A673 (cell line): ENCODE data around the gene CACNA1G. TPM values are rescaled to one million over a fixed set of nuclear protein-coding genes. Genes with fewer than 3 reads are reported as not detected.

Experiments used
- BruUV-seq: library from RNA; stranded (reverse); fragments of 400-500 nt; replicated peaks from 2 replicates; lab custom pipeline; 2021; lab: Mats Ljungman, UMichigan
- CTCF ChIA-PET: fragments of 300-600 bp; sonication (Branson Sonifier 250); formaldehyde crosslinking; loops from one replicate; lab custom pipeline; 2022; ENCODE audit warnings: antibody characterized with exemption; lab: Charles Lee
- POLR2A ChIA-PET: fragments of 300-600 bp; sonication (Branson Sonifier 250); formaldehyde crosslinking; loops from one replicate; lab custom pipeline; 2022; ENCODE audit warnings: antibody characterized with exemption; ENCODE audit not compliant: low non-redundant PET; lab: Charles Lee
- DNase-seq: peaks from one replicate; pipeline ENCODE4 v3.0.0-alpha.2; 2015; ENCODE audit warnings: low spot score
- H3K27ac ChIP-seq: fragments of 200-600 bp; sonication (generic); 2 replicates; pipeline ENCODE4 v1.5.1; 2016; ENCODE audit warnings: mixed run types, low read depth, mild to moderate bottlenecking, mixed read lengths, antibody characterized with exemption, low read length; ENCODE audit not compliant: poor library complexity, severe bottlenecking
- H3K27me3 ChIP-seq: fragments of 200-600 bp; sonication (generic); replicated peaks from 2 replicates; pipeline ENCODE4 v1.6.1; 2017; ENCODE audit warnings: mixed run types, low read depth, mild to moderate bottlenecking, mixed read lengths, antibody characterized with exemption, low read length; ENCODE audit not compliant: insufficient read depth, poor library complexity
- H3K36me3 ChIP-seq: fragments of 200-600 bp; sonication (generic); 2 replicates; pipeline ENCODE4 v1.6.1; 2016; ENCODE audit warnings: mixed run types, mild to moderate bottlenecking, mixed read lengths, antibody characterized with exemption, low read length; ENCODE audit not compliant: insufficient read depth, poor library complexity, severe bottlenecking
- H3K4me1 ChIP-seq: fragments of 200-600 bp; sonication (generic); 2 replicates; pipeline ENCODE4 v1.6.1; 2017; ENCODE audit warnings: mixed run types, mild to moderate bottlenecking, mixed read lengths, antibody characterized with exemption, low read length; ENCODE audit not compliant: insufficient read depth, poor library complexity, severe bottlenecking
- H3K4me3 ChIP-seq: fragments of 200-600 bp; sonication (generic); 2 replicates; pipeline ENCODE4 v1.5.1; 2016; ENCODE audit warnings: low read depth, mixed run types, mild to moderate bottlenecking, mixed read lengths, low read length; ENCODE audit not compliant: poor library complexity, severe bottlenecking
- H3K9me3 ChIP-seq: fragments of 200-600 bp; sonication (generic); 2 replicates; pipeline ENCODE4 v1.6.1; 2016; ENCODE audit warnings: mixed run types, low read depth, mild to moderate bottlenecking, mixed read lengths, antibody characterized with exemption, low read length; ENCODE audit not compliant: poor library complexity, severe bottlenecking
- EZH2 ChIP-seq: fragments of 200-600 bp; sonication (generic); IDR thresholded peaks from 2 replicates; pipeline ENCODE4 v1.6.1; 2017; ENCODE audit warnings: borderline replicate concordance, low read depth, mild to moderate bottlenecking, mixed read lengths, antibody characterized with exemption, low read length; ENCODE audit not compliant: poor library complexity, severe bottlenecking
- intact Hi-C: fragments of 100-400 bp; cut with micrococcal nuclease; formaldehyde crosslinking; loops from one replicate; pipeline ENCODE4 v1.10.0; 2022; ENCODE audit not compliant: unreplicated experiment
- total RNA-seq: library from RNA; stranded (reverse); gene quantifications from 2 replicates; pipeline ENCODE4 v1.2.3, GENCODE V29; 2021
- TF ChIP-seq, protein P1 (sequence below): fragments of 300-800, 200-600 bp; sonication (generic); conservative IDR thresholded peaks from 2 replicates; pipeline ENCODE4 v1.5.1; 2017; ENCODE audit warnings: low read depth, mild to moderate bottlenecking, antibody characterized with exemption, low read length, moderate library complexity, mixed read lengths

The CACNA1G gene
- total RNA-seq, 1 experiment from 2014 or later: 7.1 TPM

DNA sequence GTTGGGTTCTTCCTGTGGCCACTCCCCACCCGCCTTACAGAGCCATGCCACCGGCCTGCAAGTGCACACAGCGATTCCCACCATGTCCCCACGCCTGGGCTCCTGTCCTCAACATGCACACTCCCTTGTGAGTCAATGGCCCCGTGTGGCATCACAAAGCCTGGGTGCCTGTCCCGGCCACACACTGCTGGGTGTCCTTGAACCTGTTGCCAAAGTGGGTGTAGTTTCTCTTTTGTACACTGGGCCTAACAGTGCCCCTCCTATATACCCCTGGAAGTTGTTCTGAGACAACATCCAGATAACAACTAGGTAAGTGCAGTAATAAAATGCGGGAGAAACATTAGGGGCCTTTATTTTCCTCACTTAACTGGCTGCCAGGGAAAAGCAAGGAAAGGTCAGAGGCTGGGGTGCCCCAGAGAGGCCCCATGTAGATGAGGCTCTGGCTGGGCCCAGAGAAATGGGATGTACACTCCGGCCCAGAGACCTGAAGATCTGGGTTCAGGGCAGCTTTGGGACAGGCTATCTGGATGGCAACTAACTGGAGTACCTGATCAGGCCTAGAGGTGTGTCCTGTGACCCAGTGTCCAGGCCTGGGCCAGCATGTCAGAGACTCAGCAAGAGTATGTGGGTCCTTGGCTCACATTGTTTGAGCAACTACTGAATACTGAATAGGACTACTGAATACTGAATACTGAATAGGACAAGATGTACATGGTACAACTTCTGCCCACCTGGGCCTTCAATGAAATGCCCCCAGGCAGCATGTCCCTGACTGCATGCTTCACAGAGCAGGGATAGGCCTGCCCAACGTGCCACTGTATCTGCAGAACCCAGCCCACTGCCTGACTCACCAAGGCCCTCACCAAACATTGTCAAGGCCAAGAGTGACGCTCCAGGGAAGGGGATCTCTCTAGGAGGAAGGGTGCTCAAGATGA lies 82.5 kb downstream of the CACNA1G start:
- POLR2A ChIA-PET: no interaction called here

GRCh38 chr17:50645748-50646682 lies 85.5 kb downstream of the CACNA1G start:
- H3K36me3 ChIP-seq: no peaks in the 10 kb centered on the region
- no peaks in the 10 kb centered on the region for H3K9me3 ChIP-seq
- ChIA-PET POLR2A (no interaction called here), CTCF (no interaction called here)
- H3K4me1 ChIP-seq: peaks cover 9% of the 10 kb centered on the region
- DNase-seq: no peak
- no peaks in the 10 kb centered on the region for H3K27me3 ChIP-seq
- H3K4me3 ChIP-seq: no peak overlapping the region
- no peak overlapping the region for H3K27ac ChIP-seq
- intact Hi-C loops: no loop called here
- TF ChIP-seq, protein P1, sequence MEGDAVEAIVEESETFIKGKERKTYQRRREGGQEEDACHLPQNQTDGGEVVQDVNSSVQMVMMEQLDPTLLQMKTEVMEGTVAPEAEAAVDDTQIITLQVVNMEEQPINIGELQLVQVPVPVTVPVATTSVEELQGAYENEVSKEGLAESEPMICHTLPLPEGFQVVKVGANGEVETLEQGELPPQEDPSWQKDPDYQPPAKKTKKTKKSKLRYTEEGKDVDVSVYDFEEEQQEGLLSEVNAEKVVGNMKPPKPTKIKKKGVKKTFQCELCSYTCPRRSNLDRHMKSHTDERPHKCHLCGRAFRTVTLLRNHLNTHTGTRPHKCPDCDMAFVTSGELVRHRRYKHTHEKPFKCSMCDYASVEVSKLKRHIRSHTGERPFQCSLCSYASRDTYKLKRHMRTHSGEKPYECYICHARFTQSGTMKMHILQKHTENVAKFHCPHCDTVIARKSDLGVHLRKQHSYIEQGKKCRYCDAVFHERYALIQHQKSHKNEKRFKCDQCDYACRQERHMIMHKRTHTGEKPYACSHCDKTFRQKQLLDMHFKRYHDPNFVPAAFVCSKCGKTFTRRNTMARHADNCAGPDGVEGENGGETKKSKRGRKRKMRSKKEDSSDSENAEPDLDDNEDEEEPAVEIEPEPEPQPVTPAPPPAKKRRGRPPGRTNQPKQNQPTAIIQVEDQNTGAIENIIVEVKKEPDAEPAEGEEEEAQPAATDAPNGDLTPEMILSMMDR: no peak
- no peak for TF ChIP-seq EZH2
- BruUV-seq: no TSS peak

More for the DNA sequence above, 82.5 kb downstream of the CACNA1G start:
- no peaks in the 10 kb centered on the region for H3K9me3 ChIP-seq
- no peak overlapping the region for H3K27ac ChIP-seq
- CTCF ChIA-PET: no interaction called here
- no peak for DNase-seq
- no peak for TF ChIP-seq EZH2
- TF ChIP-seq, protein P1: no peak
- intact Hi-C loops: no loop called here
- no peak overlapping the region for H3K4me3 ChIP-seq
- peaks cover 34% of the 10 kb centered on the region for H3K4me1 ChIP-seq
- H3K27me3 ChIP-seq: no peaks in the 10 kb centered on the region
- no peaks in the 10 kb centered on the region for H3K36me3 ChIP-seq
- BruUV-seq: no TSS peak

- Histone ChIP-seq H3K27me3 (no peaks in the 10 kb centered on the region), H3K9me3 (no peaks in the 10 kb centered on the region), H3K36me3 (no peaks in the 10 kb centered on the region), H3K27ac (no peak overlapping the region), H3K4me3 (no peak overlapping the region), H3K4me1 (peaks cover 4% of the 10 kb centered on the region)
- no peak for DNase-seq
- ChIA-PET CTCF (no interaction called here), POLR2A (no interaction called here)
- BruUV-seq: no TSS peak
- no peak for TF ChIP-seq EZH2
- TF ChIP-seq, protein P1: no peak
- intact Hi-C loops: no loop called here
Observed at GRCh38 chr17:50647187-50647586, 86.7 kb downstream of the CACNA1G start.
